WTC11 (cell line): Measurements from ENCODE around the gene QSOX2. TPM values are rescaled to one million over a fixed set of nuclear protein-coding genes. Genes with fewer than 3 reads are reported as not detected.

ENCODE experiments used
- ATAC-seq: fragments of 200-7000 bp; cut with Tn5 transposase; 2 replicates; pipeline ENCODE4 v1.10.0; 2021; ENCODE audit warnings: mild to moderate bottlenecking, moderate library complexity
- CTCF ChIA-PET: fragments of 300-600 bp; sonication (Branson Sonifier 250); formaldehyde crosslinking; loops from one replicate; lab custom pipeline; 2021; ENCODE audit warnings: antibody characterized with exemption; lab: Charles Lee
- POLR2A ChIA-PET: fragments of 350-600 bp; sonication (Branson Sonifier 250); formaldehyde crosslinking; loops from one replicate; lab custom pipeline; 2021; ENCODE audit warnings: antibody characterized with exemption; lab: Charles Lee
- DNase-seq: peaks from one replicate; pipeline ENCODE4 v3.0.0; 2021; ENCODE audit warnings: low spot score
- H3K27ac Mint-ChIP-seq: 2 replicates; pipeline ENCODE4 v1.8.0; 2021; ENCODE audit warnings: mixed read lengths
- H3K27me3 Mint-ChIP-seq: 2 replicates; pipeline ENCODE4 v1.8.0; 2021; ENCODE audit warnings: low read depth, mild to moderate bottlenecking, moderate library complexity, mixed read lengths
- H3K36me3 Mint-ChIP-seq: 2 replicates; pipeline ENCODE4 v1.8.0; 2021; ENCODE audit warnings: mixed read lengths
- H3K4me1 Mint-ChIP-seq: 2 replicates; pipeline ENCODE4 v1.8.0; 2022; ENCODE audit warnings: mixed read lengths
- H3K4me3 Mint-ChIP-seq: 2 replicates; pipeline ENCODE4 v1.8.0; 2021; ENCODE audit warnings: mild to moderate bottlenecking, moderate library complexity, mixed read lengths
- H3K9me3 Mint-ChIP-seq: 2 replicates; pipeline ENCODE4 v1.8.0; 2021; ENCODE audit warnings: mixed read lengths
- CTCF ChIP-seq: fragments of 200-600 bp; IDR thresholded peaks from 2 replicates; pipeline ENCODE4 v1.8.0; 2022; ENCODE audit warnings: antibody characterized with exemption
- ETV6 ChIP-seq: sonication (generic); formaldehyde crosslinking; IDR thresholded peaks from 2 replicates; pipeline ENCODE4 v1.8.1; 2022; ENCODE audit warnings: mild to moderate bottlenecking, missing genetic modification reagents
- IRF2 ChIP-seq: sonication (generic); formaldehyde crosslinking; IDR thresholded peaks from 2 replicates; pipeline ENCODE4 v1.8.0; 2022; ENCODE audit warnings: low read depth, missing genetic modification reagents, borderline replicate concordance
- MXD4 ChIP-seq: fragments of 250-450 bp; sonication (Bioruptor Pico); IDR thresholded peaks from 2 replicates; pipeline ENCODE4 v1.8.0; 2021; ENCODE audit warnings: mild to moderate bottlenecking, moderate library complexity, borderline replicate concordance
- NFYB ChIP-seq: sonication (generic); formaldehyde crosslinking; conservative IDR thresholded peaks from 2 replicates; pipeline ENCODE4 v1.8.0; 2022; ENCODE audit warnings: low read depth, missing genetic modification reagents
- ZNF219 ChIP-seq: sonication (generic); formaldehyde crosslinking; IDR thresholded peaks from 2 replicates; pipeline ENCODE4 v1.8.0; 2023; ENCODE audit warnings: missing genetic modification reagents, mild to moderate bottlenecking, borderline replicate concordance
- ZNF281 ChIP-seq: sonication (generic); formaldehyde crosslinking; IDR thresholded peaks from 2 replicates; pipeline ENCODE4 v1.8.0; 2023; ENCODE audit warnings: mild to moderate bottlenecking, missing genetic modification reagents
- total RNA-seq: library from RNA; stranded (reverse); gene quantifications from 3 replicates; pipeline ENCODE4 v1.2.3, GENCODE V29; 2021
- TF ChIP-seq, protein P1 (sequence below): fragments of 250-450 bp; sonication (Bioruptor Pico); IDR thresholded peaks from 2 replicates; pipeline ENCODE4 v2.1.2; 2022; ENCODE audit warnings: mild to moderate bottlenecking, moderate library complexity
- TF ChIP-seq, protein P2 (sequence below): sonication (generic); formaldehyde crosslinking; IDR thresholded peaks from 2 replicates; pipeline ENCODE4 v1.8.1; 2022; ENCODE audit warnings: mild to moderate bottlenecking, moderate library complexity, missing genetic modification reagents
- TF ChIP-seq, protein P3 (sequence below): sonication (generic); formaldehyde crosslinking; IDR thresholded peaks from 2 replicates; pipeline ENCODE4 v1.8.1; 2022; ENCODE audit warnings: low read depth, mild to moderate bottlenecking, moderate library complexity, missing genetic modification reagents, borderline replicate concordance
- TF ChIP-seq, protein P4 (sequence below): sonication (generic); formaldehyde crosslinking; IDR thresholded peaks from 2 replicates; pipeline ENCODE4 v1.8.1; 2023; ENCODE audit warnings: mild to moderate bottlenecking, missing genetic modification reagents, moderate library complexity

The QSOX2 gene
- total RNA-seq, 1 experiment from 2014 or later: 33.2 TPM

DNA sequence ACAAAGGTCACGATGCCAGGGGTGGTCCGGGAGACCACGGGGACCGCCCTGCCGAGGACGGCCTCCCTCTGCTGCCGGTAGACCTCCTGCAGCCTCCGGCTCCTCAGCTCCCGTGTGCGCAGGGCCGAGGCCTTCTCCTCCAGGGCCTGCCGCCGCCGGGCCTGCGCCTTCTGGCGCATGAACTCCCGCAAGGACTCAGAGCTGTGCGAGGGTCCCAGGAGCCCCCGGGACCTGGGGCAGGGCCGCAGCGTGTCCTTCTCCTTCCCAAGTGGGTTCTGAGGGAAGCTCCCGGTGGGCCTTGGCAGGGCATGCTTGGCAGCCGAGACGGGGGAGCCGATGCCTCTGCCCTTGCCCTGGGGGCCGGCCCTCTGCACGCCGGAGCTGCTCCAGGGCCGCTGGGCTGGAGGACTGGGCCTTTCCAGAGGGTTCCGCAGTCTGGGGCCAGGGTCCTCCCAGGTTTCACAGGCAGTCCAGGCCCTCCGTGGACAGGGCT, 44.9 kb upstream of the QSOX2 start:
- DNase-seq (no peak), ATAC-seq (no peak)
- H3K27ac Mint-ChIP-seq: no peak overlapping the region
- no peaks in the 10 kb centered on the region for H3K4me1 Mint-ChIP-seq
- H3K27me3 Mint-ChIP-seq: no peaks in the 10 kb centered on the region
- H3K9me3 Mint-ChIP-seq: no peaks in the 10 kb centered on the region
- H3K36me3 Mint-ChIP-seq: no peaks in the 10 kb centered on the region
- H3K4me3 Mint-ChIP-seq: no peak overlapping the region
- POLR2A ChIA-PET: no interaction called here
- TF ChIP-seq ZNF219 (CRISPR knock-in tag) (no peak), NFYB (CRISPR knock-in tag) (no peak), MXD4 (no peak), CTCF (no peak), IRF2 (CRISPR knock-in tag) (no peak), ETV6 (CRISPR knock-in tag) (no peak)
- TF ChIP-seq, protein P1, sequence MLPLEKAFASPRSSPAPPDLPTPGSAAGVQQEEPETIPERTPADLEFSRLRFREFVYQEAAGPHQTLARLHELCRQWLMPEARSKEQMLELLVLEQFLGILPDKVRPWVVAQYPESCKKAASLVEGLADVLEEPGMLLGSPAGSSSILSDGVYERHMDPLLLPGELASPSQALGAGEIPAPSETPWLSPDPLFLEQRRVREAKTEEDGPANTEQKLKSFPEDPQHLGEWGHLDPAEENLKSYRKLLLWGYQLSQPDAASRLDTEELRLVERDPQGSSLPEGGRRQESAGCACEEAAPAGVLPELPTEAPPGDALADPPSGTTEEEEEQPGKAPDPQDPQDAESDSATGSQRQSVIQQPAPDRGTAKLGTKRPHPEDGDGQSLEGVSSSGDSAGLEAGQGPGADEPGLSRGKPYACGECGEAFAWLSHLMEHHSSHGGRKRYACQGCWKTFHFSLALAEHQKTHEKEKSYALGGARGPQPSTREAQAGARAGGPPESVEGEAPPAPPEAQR (CRISPR knock-in tag): no peak
- TF ChIP-seq, protein P2, sequence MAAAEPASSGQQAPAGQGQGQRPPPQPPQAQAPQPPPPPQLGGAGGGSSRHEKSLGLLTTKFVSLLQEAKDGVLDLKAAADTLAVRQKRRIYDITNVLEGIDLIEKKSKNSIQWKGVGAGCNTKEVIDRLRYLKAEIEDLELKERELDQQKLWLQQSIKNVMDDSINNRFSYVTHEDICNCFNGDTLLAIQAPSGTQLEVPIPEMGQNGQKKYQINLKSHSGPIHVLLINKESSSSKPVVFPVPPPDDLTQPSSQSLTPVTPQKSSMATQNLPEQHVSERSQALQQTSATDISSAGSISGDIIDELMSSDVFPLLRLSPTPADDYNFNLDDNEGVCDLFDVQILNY: no peak
- CTCF ChIA-PET: interaction anchor here (1.2 kb wide), 1 partner anchor 33 kb away, joined by 3 read pairs; no protein-coding TSS in a partner anchor

DNA sequence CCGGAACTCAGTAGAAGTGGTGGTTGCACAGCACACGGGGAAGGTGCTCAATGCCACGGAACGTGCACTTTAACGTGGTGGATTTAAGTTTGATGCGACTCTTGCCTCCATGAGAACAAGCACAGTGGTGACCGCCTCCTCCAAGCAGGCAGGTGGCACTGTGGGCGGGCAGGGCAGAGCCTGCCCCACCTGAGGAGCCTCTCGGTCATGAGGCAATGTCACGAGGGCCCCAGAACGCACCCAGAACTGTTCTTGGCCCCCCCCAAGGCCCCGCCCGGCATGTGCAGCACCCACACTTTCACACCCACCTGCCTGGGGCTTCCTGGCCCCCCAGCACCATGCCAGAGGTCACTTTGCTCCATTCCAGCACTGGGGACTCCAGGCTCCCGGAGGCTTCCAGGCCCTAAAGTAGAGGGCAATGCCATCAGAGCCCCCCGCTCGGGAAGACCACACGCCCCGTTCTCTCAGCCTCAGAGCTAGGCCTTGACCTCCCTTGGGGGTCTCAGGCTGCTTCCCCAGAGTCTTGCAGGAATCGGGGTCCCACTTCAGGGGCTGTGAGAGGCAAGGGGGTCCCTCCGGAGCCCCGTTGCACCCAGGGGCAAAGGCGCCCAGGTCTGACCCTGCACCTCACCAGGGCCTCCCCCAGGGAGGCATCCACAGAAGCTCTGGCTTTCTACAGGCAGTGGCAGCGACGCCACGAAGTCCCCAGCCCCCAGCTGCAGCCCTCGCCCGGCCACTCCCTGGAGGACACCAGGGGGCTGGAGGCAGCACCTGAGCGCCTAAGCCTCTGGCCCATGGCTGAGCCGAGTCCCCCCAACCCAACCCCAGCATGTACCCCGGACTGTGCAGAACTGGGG, 44.3 kb upstream of the QSOX2 start:
- Mint-ChIP-seq H3K27me3 (no peaks in the 10 kb centered on the region), H3K36me3 (no peaks in the 10 kb centered on the region), H3K27ac (no peak overlapping the region), H3K9me3 (no peaks in the 10 kb centered on the region), H3K4me3 (no peak overlapping the region), H3K4me1 (no peaks in the 10 kb centered on the region)
- POLR2A ChIA-PET: no interaction called here
- DNase-seq (no peak), ATAC-seq (peak; percentile 47; the same call in 1 of the 2 replicates)
- TF ChIP-seq ZNF281: no peak
- TF ChIP-seq, protein P3, sequence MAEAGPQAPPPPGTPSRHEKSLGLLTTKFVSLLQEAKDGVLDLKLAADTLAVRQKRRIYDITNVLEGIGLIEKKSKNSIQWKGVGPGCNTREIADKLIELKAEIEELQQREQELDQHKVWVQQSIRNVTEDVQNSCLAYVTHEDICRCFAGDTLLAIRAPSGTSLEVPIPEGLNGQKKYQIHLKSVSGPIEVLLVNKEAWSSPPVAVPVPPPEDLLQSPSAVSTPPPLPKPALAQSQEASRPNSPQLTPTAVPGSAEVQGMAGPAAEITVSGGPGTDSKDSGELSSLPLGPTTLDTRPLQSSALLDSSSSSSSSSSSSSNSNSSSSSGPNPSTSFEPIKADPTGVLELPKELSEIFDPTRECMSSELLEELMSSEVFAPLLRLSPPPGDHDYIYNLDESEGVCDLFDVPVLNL (CRISPR knock-in tag): no peak
- TF ChIP-seq, protein P4, sequence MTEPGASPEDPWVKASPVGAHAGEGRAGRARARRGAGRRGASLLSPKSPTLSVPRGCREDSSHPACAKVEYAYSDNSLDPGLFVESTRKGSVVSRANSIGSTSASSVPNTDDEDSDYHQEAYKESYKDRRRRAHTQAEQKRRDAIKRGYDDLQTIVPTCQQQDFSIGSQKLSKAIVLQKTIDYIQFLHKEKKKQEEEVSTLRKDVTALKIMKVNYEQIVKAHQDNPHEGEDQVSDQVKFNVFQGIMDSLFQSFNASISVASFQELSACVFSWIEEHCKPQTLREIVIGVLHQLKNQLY: no peak
- CTCF ChIA-PET: no interaction called here
